OCI-LY7 (cell line): ENCODE measurements around the gene FADS3. TPM values are rescaled to one million over a fixed set of nuclear protein-coding genes. Genes with fewer than 3 reads are reported as not detected.

Experiments used
- BruUV-seq: library from RNA; stranded (reverse); fragments of 400-500 nt; replicated peaks from 2 replicates; lab custom pipeline; 2021; lab: Mats Ljungman, UMichigan
- CTCF ChIA-PET: fragments of 300-600 bp; sonication (Branson Sonifier 250); formaldehyde crosslinking; loops from one replicate; lab custom pipeline; 2022; ENCODE audit warnings: antibody characterized with exemption; ENCODE audit not compliant: unreplicated experiment; lab: Charles Lee
- POLR2A ChIA-PET: fragments of 300-600 bp; sonication (Branson Sonifier 250); formaldehyde crosslinking; loops from one replicate; lab custom pipeline; 2022; ENCODE audit warnings: antibody characterized with exemption; lab: Charles Lee
- DNase-seq: peaks from one replicate; pipeline ENCODE4 v3.0.0-alpha.2; 2015; ENCODE audit warnings: low spot score
- H2AFZ ChIP-seq: fragments of 200-600 bp; sonication (generic), shearing (Covaris generic); 2 replicates; pipeline ENCODE4 v1.6.1; 2014; ENCODE audit warnings: mild to moderate bottlenecking, antibody characterized with exemption, low read length, moderate library complexity
- H3K27ac ChIP-seq: fragments of 200-600 bp; sonication (generic); 2 replicates; pipeline ENCODE4 v1.5.1; 2014; ENCODE audit warnings: mixed run types, low read depth, mild to moderate bottlenecking, moderate library complexity, low read length, inconsistent platforms; ENCODE audit not compliant: poor library complexity, severe bottlenecking
- H3K36me3 ChIP-seq: fragments of 200-600 bp; sonication (generic); 2 replicates; pipeline ENCODE4 v1.6.1; 2014; ENCODE audit warnings: mild to moderate bottlenecking, antibody characterized with exemption, low read length, moderate library complexity, mixed read lengths; ENCODE audit not compliant: insufficient read depth
- H3K4me1 ChIP-seq: fragments of 200-600 bp; sonication (generic); 2 replicates; pipeline ENCODE4 v1.5.1; 2014; ENCODE audit warnings: mild to moderate bottlenecking, low read length; ENCODE audit not compliant: insufficient read depth, poor library complexity, severe bottlenecking
- H3K4me2 ChIP-seq: fragments of 200-600 bp; sonication (generic); 2 replicates; pipeline ENCODE4 v1.6.1; 2014; ENCODE audit warnings: mild to moderate bottlenecking, low read length
- H3K4me3 ChIP-seq: fragments of 200-600 bp; sonication (generic); 2 replicates; pipeline ENCODE4 v1.5.1; 2014; ENCODE audit warnings: mild to moderate bottlenecking, low read depth, low read length; ENCODE audit not compliant: poor library complexity, severe bottlenecking
- H3K79me2 ChIP-seq: fragments of 200-600 bp; sonication (generic); 2 replicates; pipeline ENCODE4 v1.6.1; 2016; ENCODE audit warnings: low read depth, mild to moderate bottlenecking, low read length, moderate library complexity, mixed read lengths; ENCODE audit not compliant: insufficient read depth
- H3K9me2 ChIP-seq: fragments of 200-600 bp; sonication (generic); 2 replicates; pipeline ENCODE4 v1.6.1; 2016; ENCODE audit warnings: mild to moderate bottlenecking, low read length, mixed read lengths; ENCODE audit not compliant: insufficient read depth
- H3K9me3 ChIP-seq: fragments of 200-600 bp; sonication (generic); 2 replicates; pipeline ENCODE4 v1.6.1; 2014; ENCODE audit warnings: mild to moderate bottlenecking, mixed run types, low read length, mixed read lengths
- H4K20me1 ChIP-seq: fragments of 200-600 bp; sonication (generic); 2 replicates; pipeline ENCODE4 v1.6.1; 2014; ENCODE audit warnings: mild to moderate bottlenecking, antibody characterized with exemption, low read length, moderate library complexity, mixed read lengths; ENCODE audit not compliant: insufficient read depth
- EZH2phosphoT487 ChIP-seq: fragments of 200-600 bp; sonication (generic); IDR thresholded peaks from 2 replicates; pipeline ENCODE4 v1.6.1; 2018; ENCODE audit warnings: low read depth, borderline replicate concordance, mild to moderate bottlenecking, mixed run types, antibody characterized with exemption, low read length, moderate library complexity, mixed read lengths
- intact Hi-C: fragments of 100-400 bp; cut with micrococcal nuclease; formaldehyde crosslinking; loops from one replicate; pipeline ENCODE4 v1.10.0; 2022; ENCODE audit not compliant: unreplicated experiment
- total RNA-seq, 2 experiments: library from RNA; depleted of rRNA in 1 of 2; stranded (reverse); fragments of >200 nt in 1 of 2; shearing (Covaris generic) in 1 of 2; gene quantifications; 2 replicates each; pipeline ENCODE4 v1.2.3, GENCODE V29; 2014 to 2022
- TF ChIP-seq, protein P1 (sequence below): fragments of 200-600 bp; sonication (generic); conservative IDR thresholded peaks from 2 replicates; pipeline ENCODE4 v1.5.1; 2014; ENCODE audit warnings: mild to moderate bottlenecking, antibody characterized with exemption, low read length, moderate library complexity, mixed read lengths

The FADS3 gene
- total RNA-seq, 2 experiments from 2014 or later = 103 to 191 TPM

DNA sequence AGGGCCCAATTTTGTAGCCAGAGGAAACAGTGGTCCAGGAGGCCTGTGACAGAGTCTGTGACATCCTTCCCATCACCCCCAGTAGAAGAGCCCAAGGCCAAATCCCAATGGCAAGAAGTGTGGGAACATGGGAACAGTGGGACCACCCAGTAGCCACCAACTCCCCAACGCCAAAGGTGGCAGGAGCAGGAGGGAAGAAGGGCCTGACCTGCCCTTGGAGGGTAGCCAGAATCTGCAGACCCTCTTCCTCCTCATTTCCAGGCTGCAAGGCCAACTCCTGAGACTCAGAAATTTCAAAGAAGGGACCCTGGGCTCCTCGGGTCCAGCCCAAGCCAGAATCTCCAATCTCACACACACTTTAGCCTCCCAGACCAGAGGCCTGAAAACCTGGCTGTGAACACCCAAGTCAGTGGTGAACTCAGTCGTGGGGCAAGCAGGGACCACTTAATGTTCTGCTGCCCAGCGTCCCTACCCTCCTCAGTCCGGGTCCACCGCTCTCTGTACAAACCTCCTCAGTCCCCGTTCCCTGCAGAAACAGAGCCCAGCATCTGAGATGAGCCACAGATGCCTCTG, 19.9 kb upstream of the FADS3 start:
- BruUV-seq = no TSS peak
- H3K9me2 ChIP-seq = no peaks in the 10 kb centered on the region

DNA sequence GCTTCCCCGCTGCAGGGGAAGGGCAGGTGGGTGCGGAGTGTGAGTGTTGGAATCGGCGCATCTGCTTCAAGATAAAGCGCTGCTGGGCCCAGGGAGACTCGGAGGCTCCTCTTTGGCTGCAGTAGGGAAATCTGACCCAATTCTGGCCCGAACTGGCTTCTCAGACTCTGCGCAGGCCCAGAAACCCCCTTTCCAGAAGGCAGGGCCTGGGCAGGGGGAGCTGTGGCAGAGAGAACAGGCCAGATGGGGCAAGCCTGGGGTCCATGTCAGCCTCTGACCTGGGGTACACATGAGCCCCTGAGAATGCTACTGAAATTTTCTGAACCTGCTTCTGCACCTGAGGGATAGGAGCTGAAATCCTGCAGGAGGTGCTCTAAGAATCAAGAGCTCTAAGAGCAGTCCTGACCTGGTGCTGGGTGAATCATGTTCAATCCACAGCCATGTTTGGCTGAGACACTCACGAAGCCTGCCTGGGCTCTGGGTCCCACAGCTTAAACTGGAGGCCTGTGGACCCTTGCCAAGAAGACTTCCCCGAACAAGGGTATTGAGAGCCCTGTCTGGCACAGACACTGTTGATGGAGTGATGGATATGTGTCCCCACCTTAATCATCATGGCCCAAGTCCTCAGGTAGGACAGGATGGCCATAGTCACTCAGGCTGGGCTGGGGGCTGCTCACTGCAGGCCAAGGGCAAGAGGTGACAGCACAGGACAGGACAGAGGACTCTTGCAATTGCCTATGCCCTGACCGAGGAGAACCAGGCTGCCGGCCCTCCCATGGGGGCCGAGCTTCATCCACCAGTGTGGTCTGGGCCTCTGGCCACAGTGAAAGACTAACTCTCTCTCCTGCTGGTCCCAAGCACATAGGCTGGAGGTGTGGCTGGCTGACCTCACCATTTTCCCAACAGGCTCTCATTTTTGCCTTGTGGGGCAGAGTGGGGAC, 19.1 kb upstream of the FADS3 start:
- no peak overlapping the region for H3K4me3 ChIP-seq
- TF ChIP-seq, protein P1, sequence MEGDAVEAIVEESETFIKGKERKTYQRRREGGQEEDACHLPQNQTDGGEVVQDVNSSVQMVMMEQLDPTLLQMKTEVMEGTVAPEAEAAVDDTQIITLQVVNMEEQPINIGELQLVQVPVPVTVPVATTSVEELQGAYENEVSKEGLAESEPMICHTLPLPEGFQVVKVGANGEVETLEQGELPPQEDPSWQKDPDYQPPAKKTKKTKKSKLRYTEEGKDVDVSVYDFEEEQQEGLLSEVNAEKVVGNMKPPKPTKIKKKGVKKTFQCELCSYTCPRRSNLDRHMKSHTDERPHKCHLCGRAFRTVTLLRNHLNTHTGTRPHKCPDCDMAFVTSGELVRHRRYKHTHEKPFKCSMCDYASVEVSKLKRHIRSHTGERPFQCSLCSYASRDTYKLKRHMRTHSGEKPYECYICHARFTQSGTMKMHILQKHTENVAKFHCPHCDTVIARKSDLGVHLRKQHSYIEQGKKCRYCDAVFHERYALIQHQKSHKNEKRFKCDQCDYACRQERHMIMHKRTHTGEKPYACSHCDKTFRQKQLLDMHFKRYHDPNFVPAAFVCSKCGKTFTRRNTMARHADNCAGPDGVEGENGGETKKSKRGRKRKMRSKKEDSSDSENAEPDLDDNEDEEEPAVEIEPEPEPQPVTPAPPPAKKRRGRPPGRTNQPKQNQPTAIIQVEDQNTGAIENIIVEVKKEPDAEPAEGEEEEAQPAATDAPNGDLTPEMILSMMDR = no peak
- no peak for TF ChIP-seq EZH2phosphoT487
- ChIA-PET POLR2A (no interaction called here), CTCF (no interaction called here)
- no peak overlapping the region for H2AFZ ChIP-seq
- H3K4me2 ChIP-seq = no peak overlapping the region
- no peaks in the 10 kb centered on the region for H3K9me3 ChIP-seq
- no peak for DNase-seq
- no peak overlapping the region for H3K27ac ChIP-seq
- no peaks in the 10 kb centered on the region for H3K9me2 ChIP-seq
- H3K36me3 ChIP-seq = no peaks in the 10 kb centered on the region
- no peaks in the 10 kb centered on the region for H3K79me2 ChIP-seq
- H4K20me1 ChIP-seq = no peaks in the 10 kb centered on the region
- BruUV-seq = no TSS peak
- intact Hi-C loops = no loop called here
- no peaks in the 10 kb centered on the region for H3K4me1 ChIP-seq

More for the DNA sequence above, 19.9 kb upstream of the FADS3 start:
- Histone ChIP-seq H4K20me1 (no peaks in the 10 kb centered on the region), H3K27ac (no peak overlapping the region), H3K36me3 (no peaks in the 10 kb centered on the region), H3K9me3 (no peaks in the 10 kb centered on the region), H3K4me3 (no peak overlapping the region), H3K79me2 (no peaks in the 10 kb centered on the region), H2AFZ (no peak overlapping the region), H3K4me2 (no peak overlapping the region), H3K4me1 (no peaks in the 10 kb centered on the region)
- TF ChIP-seq, protein P1 = no peak
- TF ChIP-seq EZH2phosphoT487 = no peak
- intact Hi-C loops = no loop called here
- ChIA-PET CTCF (no interaction called here), POLR2A (no interaction called here)
- no peak for DNase-seq
